ENCODE data around the gene JMJD8.
"Not testable (repeated sequence)": the region's sequence is repeated elsewhere in the genome, so short reads cannot be mapped to it uniquely, and the experiment has no call there.

Gene JMJD8

GRCh38 chr16:723695-724094 lies 39.6 kb upstream of the JMJD8 start:
- H3K4me3 ChIP-seq (ENCODE audit: low read length): no peak overlapping the region
- DNase-seq (ENCODE audit: low read depth, low spot score): no peak

- no peak for DNase-seq (ENCODE audit: low read depth, low spot score)
- H3K4me3 ChIP-seq (ENCODE audit: low read length): peak overlapping the region; percentile 54
These were observed 38.9 kb upstream of the JMJD8 start for GRCh38 chr16:722835-723633.

GRCh38 chr16:721765-722540 lies 37.8 kb upstream of the JMJD8 start:
- peak overlapping the region; percentile 54 for H3K4me3 ChIP-seq (ENCODE audit: low read length)
- DNase-seq (ENCODE audit: low read depth, low spot score): no peak

GRCh38 chr16:720990-721764 lies 37.0 kb upstream of the JMJD8 start, which contains the start of gene ANTKMT:
ANTKMT (plus strand) TSS chr16:721146; CDS start chr16:721275, 129 bp downstream.
- DNase-seq (ENCODE audit: low read depth, low spot score): peak; percentile 84
- H3K4me3 ChIP-seq (ENCODE audit: low read length): peak within 1 kb of the TSS; percentile 73

- DNase-seq (ENCODE audit: low read depth, low spot score): peak; percentile 89
These were observed 36.4 kb upstream of the JMJD8 start for GRCh38 chr16:720447-720989.

DNA sequence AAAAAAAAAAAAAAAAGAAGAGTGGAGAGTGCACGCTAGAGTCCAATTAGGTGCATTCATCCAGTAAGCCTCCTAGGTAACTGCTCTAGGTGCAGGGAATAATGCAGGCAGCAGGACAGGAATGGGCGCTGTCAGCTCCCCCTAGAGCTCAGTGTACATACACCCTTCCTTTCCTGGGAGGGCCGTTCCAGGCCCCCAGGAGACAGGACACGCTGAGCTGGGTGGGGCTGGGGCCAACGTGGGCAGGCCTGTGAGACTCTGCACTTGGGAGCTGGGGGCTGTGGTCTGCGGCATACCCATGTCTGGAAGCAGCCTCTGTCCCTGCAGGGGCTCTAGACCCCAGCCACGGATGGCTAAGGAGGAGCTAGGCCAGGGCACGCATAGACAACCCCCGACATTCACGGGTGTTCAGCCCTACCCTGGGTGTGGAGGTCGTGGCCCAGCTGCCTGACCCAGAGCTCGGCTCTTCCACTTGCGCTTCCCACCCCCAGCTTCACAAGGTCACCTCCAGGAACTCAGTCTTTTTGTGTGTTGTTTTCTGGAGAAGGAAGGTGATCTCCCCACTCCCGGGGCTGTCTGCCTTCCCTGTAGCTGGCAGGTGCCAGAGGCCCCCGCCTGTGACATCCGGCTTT lies 35.8 kb upstream of the JMJD8 start:
- peak overlapping the region; percentile 73 for H3K4me3 ChIP-seq (ENCODE audit: low read length)
- DNase-seq (ENCODE audit: low read depth, low spot score): peak; percentile 37

More at GRCh38 chr16:720447-720989, 36.4 kb upstream of the JMJD8 start:
- peak overlapping the region; percentile 73 for H3K4me3 ChIP-seq (ENCODE audit: low read length)

- no peak for DNase-seq (ENCODE audit: low read depth, low spot score)
- H3K4me3 ChIP-seq (ENCODE audit: low read length): no peak overlapping the region
These were observed 34.8 kb upstream of the JMJD8 start for GRCh38 chr16:718922-719321.

GRCh38 chr16:718389-718788 lies 34.3 kb upstream of the JMJD8 start:
- no peak for DNase-seq (ENCODE audit: low read depth, low spot score)
- H3K4me3 ChIP-seq (ENCODE audit: low read length): no peak overlapping the region

- no peak for DNase-seq (ENCODE audit: low read depth, low spot score)
- H3K4me3 ChIP-seq (ENCODE audit: low read length): no peak overlapping the region
These were observed 33.5 kb upstream of the JMJD8 start for GRCh38 chr16:717450-718245.

DNA sequence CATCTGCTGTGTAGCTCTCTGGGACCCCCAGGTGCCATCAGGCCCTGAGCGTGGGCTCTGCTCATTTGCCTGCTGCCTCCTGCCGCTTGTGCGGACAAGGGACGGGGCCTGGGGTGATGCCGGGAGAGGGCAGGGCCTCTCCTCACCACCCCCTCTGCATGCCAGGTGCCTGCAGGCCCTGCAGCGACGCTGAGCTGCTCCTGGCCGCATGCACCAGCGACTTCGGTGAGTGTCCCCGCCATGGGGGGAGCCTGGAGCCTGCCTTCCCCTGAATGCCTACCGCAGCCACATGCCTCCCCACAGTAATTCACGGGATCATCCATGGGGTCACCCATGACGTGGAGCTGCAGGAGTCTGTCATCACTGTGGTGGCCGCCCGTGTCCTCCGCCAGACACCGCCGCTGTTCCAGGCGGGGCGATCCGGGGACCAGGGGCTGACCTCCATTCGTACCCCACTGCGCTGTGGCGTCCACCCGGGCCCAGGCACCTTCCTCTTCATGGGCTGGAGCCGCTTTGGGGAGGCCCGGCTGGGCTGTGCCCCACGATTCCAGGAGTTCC lies 32.7 kb upstream of the JMJD8 start:
- H3K4me3 ChIP-seq (ENCODE audit: low read length): no peak overlapping the region
- no peak for DNase-seq (ENCODE audit: low read depth, low spot score)

DNA sequence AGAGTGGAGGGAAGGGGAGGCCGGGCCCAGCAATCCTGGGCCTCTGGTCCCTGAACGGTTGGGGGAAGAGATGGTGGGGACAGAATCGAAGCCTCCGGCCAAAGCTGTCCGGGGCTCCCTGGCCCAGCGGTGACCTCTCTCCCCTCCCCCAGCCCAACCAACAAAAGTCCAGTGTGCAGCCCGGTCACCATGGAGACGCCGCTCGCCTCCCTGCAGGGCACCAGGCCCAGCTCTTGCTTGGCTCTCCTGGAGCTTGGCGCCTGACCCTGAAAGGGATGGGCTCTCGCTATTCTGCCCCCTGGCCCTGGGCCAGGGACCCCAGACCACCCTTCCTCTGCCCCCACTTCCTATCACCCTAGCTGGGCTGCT lies 32.0 kb upstream of the JMJD8 start:
- H3K4me3 ChIP-seq (ENCODE audit: low read length): no peak overlapping the region
- DNase-seq (ENCODE audit: low read depth, low spot score): no peak

DNA sequence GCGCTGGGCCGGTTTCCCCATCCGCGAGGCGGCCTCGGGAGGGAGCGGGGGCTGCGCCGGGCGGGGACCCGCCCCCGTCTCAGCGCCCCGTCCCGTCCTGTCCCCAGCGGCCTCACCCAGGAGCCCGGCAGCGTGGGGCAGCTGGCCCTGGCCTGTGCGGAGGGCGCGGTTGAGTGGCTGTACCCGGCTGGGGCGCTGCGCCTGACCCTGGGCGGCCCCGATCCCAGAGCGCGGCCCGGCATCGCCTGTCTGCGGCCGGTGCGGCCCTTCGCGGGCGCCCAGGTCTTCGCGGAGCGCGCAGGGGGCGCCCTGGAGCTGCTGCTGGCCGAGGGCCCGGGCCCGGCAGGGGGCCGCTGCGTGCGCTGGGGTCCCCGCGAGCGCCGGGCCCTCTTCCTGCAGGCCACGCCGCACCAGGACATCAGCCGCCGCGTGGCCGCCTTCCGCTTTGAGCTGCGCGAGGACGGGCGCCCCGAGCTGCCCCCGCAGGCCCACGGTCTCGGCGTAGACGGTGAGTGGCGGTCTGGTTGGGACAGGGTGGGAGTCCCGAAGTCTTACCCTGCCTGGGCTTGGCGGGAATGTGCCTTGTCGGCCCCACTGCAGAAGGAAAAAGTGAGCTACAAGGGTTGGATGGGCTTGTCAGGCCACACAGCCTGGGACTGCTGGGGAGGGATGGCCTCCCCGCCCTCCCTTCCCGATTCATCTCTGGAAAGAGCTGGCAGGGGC lies 31.5 kb upstream of the JMJD8 start:
- no peak for DNase-seq (ENCODE audit: low read depth, low spot score)
- H3K4me3 ChIP-seq (ENCODE audit: low read length): peak overlapping the region; percentile 53

- peak; percentile 71 for DNase-seq (ENCODE audit: low read depth, low spot score)
- H3K4me3 ChIP-seq (ENCODE audit: low read length): peak within 1 kb of the TSS; percentile 53
These were observed 30.7 kb upstream of the JMJD8 start, which contains the start of gene METRN for GRCh38 chr16:714558-715476. METRN (plus strand) TSS chr16:715118; CDS start chr16:715290, 172 bp downstream.

DNA sequence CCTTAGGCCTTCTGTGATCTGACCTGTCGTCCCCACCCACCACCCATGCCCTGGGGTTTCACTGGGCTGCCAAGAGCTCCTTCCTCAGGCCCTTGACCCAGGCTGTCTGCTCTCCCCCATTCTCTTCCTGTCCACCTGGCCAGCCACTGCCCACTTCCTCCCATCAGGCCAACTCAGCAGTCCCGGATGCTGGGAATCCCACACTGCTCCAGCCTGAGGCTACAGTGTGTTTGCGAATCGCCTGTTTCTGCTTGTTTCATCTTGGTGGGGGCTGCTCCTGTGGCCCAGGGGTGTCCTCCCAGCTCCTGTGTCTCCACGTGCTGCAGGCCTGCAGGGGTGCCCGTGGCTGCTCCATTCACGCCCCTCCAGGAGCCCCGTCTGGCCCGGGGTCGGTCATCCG lies 29.9 kb upstream of the JMJD8 start:
- no peak for DNase-seq (ENCODE audit: low read depth, low spot score)
- H3K4me3 ChIP-seq (ENCODE audit: low read length): no peak overlapping the region

- peak; percentile 63 for DNase-seq (ENCODE audit: low read depth, low spot score)
- not testable (repeated sequence) for H3K4me3 ChIP-seq (ENCODE audit: low read length)
These were observed 28.7 kb upstream of the JMJD8 start for GRCh38 chr16:712740-713250.

All from Jurkat, Clone E6-1 (cell line).